SU-DHL-6 (cell line): ENCODE data around the gene MCM8.

Source experiments
- CTCF ChIP-seq: fragments of 200-600 bp; sonication (generic); IDR thresholded peaks from one replicate; pipeline ENCODE4 v1.5.1; 2017; ENCODE audit warnings: antibody characterized with exemption, mild to moderate bottlenecking, low read length, moderate library complexity; ENCODE audit not compliant: insufficient read depth, poor library complexity, severe bottlenecking
- EZH2phosphoT487 ChIP-seq: fragments of 200-600 bp; sonication (generic), shearing (Covaris generic); conservative IDR thresholded peaks from 2 replicates; pipeline ENCODE4 v1.6.1; 2018; ENCODE audit warnings: mild to moderate bottlenecking, antibody characterized with exemption, low read length, moderate library complexity, mixed read lengths

- no peak for TF ChIP-seq CTCF
- TF ChIP-seq EZH2phosphoT487: no peak
Measured at GRCh38 chr20:5973971-5974370, 23.5 kb downstream of the MCM8 start.
